ENCODE measurements around the gene TCEANC2. TPM values are rescaled to one million over a fixed set of nuclear protein-coding genes. Genes with fewer than 3 reads are reported as not detected.
A peak's percentile ranks its signal among the peaks of the same experiment; 100 is the strongest.
"Not testable (repeated sequence)": the region's sequence is repeated elsewhere in the genome, so short reads cannot be mapped to it uniquely, and the experiment has no call there.

The TCEANC2 gene
- total RNA-seq (2014; rRNA removed; shearing (Covaris generic)), result 2.0 and 2.3 TPM in 2 replicates
- polyA plus RNA-seq (2014; cell fraction: nucleus; rRNA removed), result 1.8 and 5.3 TPM in 2 replicates

GRCh38 chr1:54052934-54053744, at the start of gene TCEANC2, which contains the start of gene TMEM59:
TCEANC2 (plus strand) TSS chr1:54053608; CDS start chr1:54054423, 815 bp downstream.
TMEM59 (minus strand) TSS chr1:54053204; CDS start chr1:54053188, 16 bp downstream.
- peak; percentile 95 for DNase-seq (ENCODE audit: extremely low read depth, low read depth)

- DNase-seq (ENCODE audit: extremely low read depth, low read depth), result not testable (repeated sequence)
These were observed 49.5 kb upstream of the TCEANC2 start for GRCh38 chr1:54003750-54004480.

GRCh38 chr1:54004481-54005049, 48.8 kb upstream of the TCEANC2 start:
- no peak for DNase-seq (ENCODE audit: extremely low read depth, low read depth)

GRCh38 chr1:54006508-54006907, 46.9 kb upstream of the TCEANC2 start:
- DNase-seq (ENCODE audit: extremely low read depth, low read depth), result no peak

GRCh38 chr1:54007613-54008012, 45.8 kb upstream of the TCEANC2 start:
- no peak for DNase-seq (ENCODE audit: extremely low read depth, low read depth)

- DNase-seq (ENCODE audit: extremely low read depth, low read depth), result no peak
These were observed 44.5 kb upstream of the TCEANC2 start for GRCh38 chr1:54008876-54009275.

- no peak for DNase-seq (ENCODE audit: extremely low read depth, low read depth)
These were observed 44.0 kb upstream of the TCEANC2 start for GRCh38 chr1:54009406-54009805.

GRCh38 chr1:54010415-54011117, 42.8 kb upstream of the TCEANC2 start:
- no peak for DNase-seq (ENCODE audit: extremely low read depth, low read depth)

- DNase-seq (ENCODE audit: extremely low read depth, low read depth), result no peak
These were observed 41.9 kb upstream of the TCEANC2 start for GRCh38 chr1:54011316-54012007.

- no peak for DNase-seq (ENCODE audit: extremely low read depth, low read depth)
These were observed 41.4 kb upstream of the TCEANC2 start for GRCh38 chr1:54012008-54012325.

- no peak for DNase-seq (ENCODE audit: extremely low read depth, low read depth)
These were observed 40.5 kb upstream of the TCEANC2 start for GRCh38 chr1:54012863-54013262.

- DNase-seq (ENCODE audit: extremely low read depth, low read depth), result no peak
These were observed 39.9 kb upstream of the TCEANC2 start for GRCh38 chr1:54013393-54014008.

- DNase-seq (ENCODE audit: extremely low read depth, low read depth), result no peak
These were observed 39.3 kb upstream of the TCEANC2 start for GRCh38 chr1:54014009-54014629.

- DNase-seq (ENCODE audit: extremely low read depth, low read depth), result peak; percentile 53
These were observed 36.8 kb upstream of the TCEANC2 start for GRCh38 chr1:54016343-54017282.

- no peak for DNase-seq (ENCODE audit: extremely low read depth, low read depth)
These were observed 35.4 kb upstream of the TCEANC2 start, which contains the start of gene LDLRAD1 for GRCh38 chr1:54017979-54018378. LDLRAD1 (minus strand) TSS chr1:54018186; CDS start chr1:54018112, 74 bp downstream.

- no peak for DNase-seq (ENCODE audit: extremely low read depth, low read depth)
These were observed 34.8 kb upstream of the TCEANC2 start for GRCh38 chr1:54018635-54019034.

- DNase-seq (ENCODE audit: extremely low read depth, low read depth), result peak; percentile 32
These were observed 33.7 kb upstream of the TCEANC2 start for GRCh38 chr1:54019562-54020176.

- DNase-seq (ENCODE audit: extremely low read depth, low read depth), result no peak
These were observed 29.1 kb upstream of the TCEANC2 start for GRCh38 chr1:54024358-54024757.
